ENCODE data around the gene BPIFB1.

DNA sequence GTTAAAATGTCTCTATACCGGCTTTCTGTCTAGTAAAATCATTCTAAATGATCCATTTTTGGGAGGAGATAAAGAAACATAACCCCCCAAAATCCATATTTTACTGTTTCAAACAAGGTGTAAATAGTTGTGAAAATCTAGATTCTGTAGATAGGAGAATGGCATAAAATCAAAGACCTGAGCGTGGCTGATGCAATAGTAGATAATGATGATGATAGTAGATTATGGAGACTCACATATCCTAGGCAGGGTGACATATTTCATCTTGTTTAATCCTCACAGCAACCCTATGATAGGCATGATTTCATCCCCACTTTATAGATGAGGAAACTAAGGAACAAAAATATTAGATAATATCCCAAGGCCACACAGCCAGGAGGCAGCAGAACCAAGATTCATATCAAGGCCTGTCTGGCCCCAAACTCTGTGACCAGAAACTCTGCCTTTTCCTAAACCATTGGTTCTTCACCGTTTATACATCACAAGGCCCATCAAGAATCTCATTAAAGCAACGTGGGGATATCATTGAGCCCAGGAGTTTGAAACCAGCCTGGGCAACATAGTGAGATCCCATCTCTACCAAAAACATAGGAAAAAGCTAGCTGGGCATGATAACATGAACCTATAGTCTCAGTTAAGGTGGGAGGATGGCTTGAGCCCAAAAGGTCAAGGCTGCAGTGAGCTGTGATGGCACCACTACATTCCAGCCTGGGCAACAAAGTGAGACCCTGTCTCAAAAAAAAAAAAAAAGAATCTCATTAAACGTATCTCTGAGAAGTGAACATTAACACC is 55.6 kb downstream of the BPIFB1 start:
- TF ChIP-seq, protein P1, sequence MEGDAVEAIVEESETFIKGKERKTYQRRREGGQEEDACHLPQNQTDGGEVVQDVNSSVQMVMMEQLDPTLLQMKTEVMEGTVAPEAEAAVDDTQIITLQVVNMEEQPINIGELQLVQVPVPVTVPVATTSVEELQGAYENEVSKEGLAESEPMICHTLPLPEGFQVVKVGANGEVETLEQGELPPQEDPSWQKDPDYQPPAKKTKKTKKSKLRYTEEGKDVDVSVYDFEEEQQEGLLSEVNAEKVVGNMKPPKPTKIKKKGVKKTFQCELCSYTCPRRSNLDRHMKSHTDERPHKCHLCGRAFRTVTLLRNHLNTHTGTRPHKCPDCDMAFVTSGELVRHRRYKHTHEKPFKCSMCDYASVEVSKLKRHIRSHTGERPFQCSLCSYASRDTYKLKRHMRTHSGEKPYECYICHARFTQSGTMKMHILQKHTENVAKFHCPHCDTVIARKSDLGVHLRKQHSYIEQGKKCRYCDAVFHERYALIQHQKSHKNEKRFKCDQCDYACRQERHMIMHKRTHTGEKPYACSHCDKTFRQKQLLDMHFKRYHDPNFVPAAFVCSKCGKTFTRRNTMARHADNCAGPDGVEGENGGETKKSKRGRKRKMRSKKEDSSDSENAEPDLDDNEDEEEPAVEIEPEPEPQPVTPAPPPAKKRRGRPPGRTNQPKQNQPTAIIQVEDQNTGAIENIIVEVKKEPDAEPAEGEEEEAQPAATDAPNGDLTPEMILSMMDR (IDR thresholded peaks at IDR 0.05), result no peak
- no peak for TF ChIP-seq POLR2A (IDR thresholded peaks at IDR 0.05)

All from breast epithelium (tissue), 3 donors.